Endothelial cell of umbilical vein (primary cell): Measurements from ENCODE around the gene SKAP1. TPM values are rescaled to one million over a fixed set of nuclear protein-coding genes. Genes with fewer than 3 reads are reported as not detected.

Source experiments
- BruUV-seq: library from RNA; stranded (reverse); fragments of 400-500 nt; replicated peaks from 2 replicates; lab custom pipeline; 2021; lab: Mats Ljungman, UMichigan
- CTCF ChIA-PET: fragments of 300-600, 350-600 bp; sonication (Branson Sonifier 250); formaldehyde crosslinking; loops from one replicate; lab custom pipeline; 2021; ENCODE audit warnings: antibody characterized with exemption, inconsistent platforms; lab: Charles Lee
- POLR2A ChIA-PET: fragments of 300-600, 350-600 bp; sonication (Branson Sonifier 250); formaldehyde crosslinking; loops from one replicate; lab custom pipeline; 2021; ENCODE audit warnings: antibody characterized with exemption, inconsistent platforms; lab: Charles Lee
- DNase-seq: peaks from one replicate; pipeline ENCODE4 v3.0.0-alpha.2; 2011; ENCODE audit warnings: low read depth, low spot score
- FAIRE-seq: peaks from 2 replicates; lab custom pipeline; 2011; peaks lifted over from hg19 to GRCh38; lab: Jason Lieb, UNC
- H2AFZ ChIP-seq: 2 replicates; pipeline ENCODE4 v1.6.0; 2012; ENCODE audit warnings: low read depth, low read length, control low read depth, inconsistent platforms
- H3K27ac ChIP-seq: 2 replicates; pipeline ENCODE4 v1.5.1; 2011; ENCODE audit warnings: low read depth, mild to moderate bottlenecking, control low read depth, low read length, moderate library complexity; ENCODE audit not compliant: insufficient read depth
- H3K27me3 ChIP-seq, 2 experiments: 2 replicates each; pipeline versions ENCODE4 v1.6.0 to v1.6.1; 2011; ENCODE audit warnings: low read length in 2 of 2, mixed read lengths in 1 of 2; ENCODE audit not compliant: control insufficient read depth in 2 of 2, insufficient read depth in 2 of 2
- H3K36me3 ChIP-seq, 2 experiments: 2 replicates in 1 of 2; 3 replicates in 1 of 2; pipeline ENCODE4 v1.5.1; 2011; ENCODE audit warnings: low read length in 2 of 2, mild to moderate bottlenecking in 1 of 2, moderate library complexity in 1 of 2; ENCODE audit not compliant: control insufficient read depth in 2 of 2, insufficient read depth in 2 of 2; ENCODE audit errors: extremely low read depth in 1 of 2
- H3K4me1 ChIP-seq: 3 replicates; pipeline ENCODE4 v1.5.1; 2011; ENCODE audit warnings: mild to moderate bottlenecking, low read length; ENCODE audit not compliant: control insufficient read depth, insufficient read depth; ENCODE audit errors: extremely low read depth
- H3K4me2 ChIP-seq: 2 replicates; pipeline ENCODE4 v1.6.1; 2011; ENCODE audit warnings: low read length, control low read depth, mixed read lengths; ENCODE audit not compliant: insufficient read depth
- H3K4me3 ChIP-seq, 3 experiments: fragments of 200-600 bp in 1 of 3; sonication (generic), shearing (Covaris generic) in 1 of 3; replicated peaks in 1 of 3; 2 replicates each; pipeline ENCODE4 v1.5.1; 2011 to 2016; ENCODE audit warnings: control low read depth in 3 of 3, low read length in 3 of 3, mild to moderate bottlenecking in 2 of 3, inconsistent platforms in 1 of 3, low read depth in 1 of 3, moderate library complexity in 1 of 3; ENCODE audit not compliant: insufficient read depth in 1 of 3
- H3K79me2 ChIP-seq: 2 replicates; pipeline ENCODE4 v1.6.0; 2012; ENCODE audit warnings: low read length, inconsistent platforms; ENCODE audit not compliant: control insufficient read depth, insufficient read depth
- H3K9ac ChIP-seq: replicated peaks from 2 replicates; pipeline ENCODE3; 2011; ENCODE audit warnings: low read length, control low read depth; ENCODE audit not compliant: insufficient read depth; ENCODE audit errors: extremely low read depth
- H3K9me1 ChIP-seq: replicated peaks from 3 replicates; pipeline ENCODE4 v1.6.0; 2011; ENCODE audit warnings: mild to moderate bottlenecking, low read length; ENCODE audit not compliant: control insufficient read depth, insufficient read depth; ENCODE audit errors: extremely low read depth
- H3K9me3 ChIP-seq: replicated peaks from 2 replicates; pipeline ENCODE4 v1.5.1; 2012; ENCODE audit warnings: low read length, inconsistent platforms; ENCODE audit not compliant: control insufficient read depth, insufficient read depth
- H4K20me1 ChIP-seq: replicated peaks from 2 replicates; pipeline ENCODE3; 2011; ENCODE audit warnings: mild to moderate bottlenecking, low read length; ENCODE audit not compliant: control insufficient read depth, insufficient read depth; ENCODE audit errors: extremely low read depth
- CTCF ChIP-seq, 2 donors: IDR thresholded peaks; 1 replicate in 1 of 2; 2 replicates in 1 of 2; pipeline ENCODE4 v1.5.1; 2011; ENCODE audit warnings: low read length in 2 of 2, mild to moderate bottlenecking in 2 of 2, moderate library complexity in 2 of 2, control low read depth in 1 of 2, inconsistent platforms in 1 of 2, low read depth in 1 of 2; ENCODE audit not compliant: insufficient read depth in 1 of 2; ENCODE audit errors: extremely low read depth in 1 of 2
- EZH2 ChIP-seq: IDR thresholded peaks from 2 replicates; pipeline ENCODE4 v1.6.1; 2012; ENCODE audit warnings: borderline replicate concordance, low read depth, mild to moderate bottlenecking, moderate library complexity, low read length, inconsistent platforms; ENCODE audit not compliant: severe bottlenecking
- FOS ChIP-seq: IDR thresholded peaks from 2 replicates; pipeline ENCODE4 v1.6.1; 2011; ENCODE audit warnings: mild to moderate bottlenecking, low read length, moderate library complexity, borderline replicate concordance; ENCODE audit not compliant: insufficient read depth
- GATA2 ChIP-seq: IDR thresholded peaks from 2 replicates; pipeline ENCODE4 v1.7.0; 2011; ENCODE audit warnings: low read depth, mild to moderate bottlenecking, moderate library complexity, mixed read lengths, low read length; ENCODE audit not compliant: insufficient read length, insufficient read depth
- JUN ChIP-seq: IDR thresholded peaks from 2 replicates; pipeline ENCODE4 v1.6.1; 2011; ENCODE audit warnings: borderline replicate concordance, low read depth; ENCODE audit not compliant: insufficient read length, insufficient read depth
- MAX ChIP-seq: IDR thresholded peaks from 2 replicates; pipeline ENCODE4 v1.6.1; 2011; ENCODE audit not compliant: insufficient read depth, insufficient read length
- MYC ChIP-seq: IDR thresholded peaks from one replicate; pipeline ENCODE4 v1.6.1; 2011; ENCODE audit warnings: mild to moderate bottlenecking, low read depth, low read length
- POLR2A ChIP-seq: IDR thresholded peaks from 2 replicates; pipeline ENCODE4 v1.6.1; 2012; ENCODE audit warnings: low read depth, mild to moderate bottlenecking, control low read depth, low read length
- POLR2AphosphoS5 ChIP-seq: IDR thresholded peaks from 2 replicates; pipeline ENCODE4 v1.6.1; 2012; ENCODE audit warnings: low read depth, mild to moderate bottlenecking, control low read depth, low read length, moderate library complexity; ENCODE audit not compliant: insufficient read depth
- dilution Hi-C: fragments of 300-500 bp; cut with MboI; formaldehyde crosslinking; loops from one replicate; pipeline ENCODE4 v1.15.0; 2019; ENCODE audit warnings: low sequenced_read_pairs; ENCODE audit not compliant: extremely low pct_ligation_motif_present
- intact Hi-C: fragments of 100-400 bp; cut with micrococcal nuclease; formaldehyde crosslinking; loops from one replicate; pipeline ENCODE4 v1.10.0; 2022
- polyA plus RNA-seq, 4 experiments: library from polyadenylated mRNA; depleted of rRNA in 3 of 4; stranded (reverse) in 3 of 4; unstranded in 1 of 4; fragments of >200 nt; gene quantifications; 2 replicates each; pipeline versions ENCODE4 v1.2.1 to v1.2.3, GENCODE V29; 2011 to 2012; ENCODE audit warnings: missing spikeins in 1 of 4
- total RNA-seq: library from RNA; stranded (reverse); gene quantifications from 2 replicates; pipeline ENCODE4 v1.2.3, GENCODE V29; 2021

The SKAP1 gene
- total and polyA plus RNA-seq, 2 donors (not counting 3 experiments of a cell fraction or from before 2014, with no cell fraction given): 0.75 TPM; not detected in 1

GRCh38 chr17:48101012-48101720 lies 328.8 kb downstream of the SKAP1 start, which contains the start of gene CBX1:
Gene CBX1 (minus strand): TSS chr17:48101478. CDS start chr17:48077004, 24,474 bp downstream.
- Histone ChIP-seq H3K27me3 (no peaks in the 10 kb centered on the region), H4K20me1 (peaks cover 3% of the 10 kb centered on the region), H3K4me1 (peaks cover 8% of the 10 kb centered on the region), H2AFZ (peak within 1 kb of the TSS; percentile 55), H3K27ac (peak within 1 kb of the TSS; percentile 58), H3K4me2 (peak within 1 kb of the TSS; percentile 99), H3K9me3 (no peaks in the 10 kb centered on the region), H3K9ac (peak within 1 kb of the TSS; percentile 76), H3K4me3 (peak within 1 kb of the TSS; percentile 60 to 91 (median 82)), H3K36me3 (no peaks in the 10 kb centered on the region), H3K9me1 (no peaks in the 10 kb centered on the region), H3K79me2 (peaks cover 47% of the 10 kb centered on the region)
- BruUV-seq: TSS peak; percentile 11
- intact Hi-C loops: loop anchor here (2.0 to 5.0 kb wide), 3 partner anchors 52 to 141 kb away; partner anchors contain the start of gene NFE2L1
- ChIA-PET CTCF (interaction anchor here (0.8 to 2.2 kb wide), 8 partner anchors 8 to 130 kb away, joined by 3 to 13 read pairs (median 4); partner anchors contain the start of gene CDK5RAP3), POLR2A (interaction anchor here (1.7 kb wide), 1 partner anchor 53 kb away, joined by 9 read pairs; the partner anchor contains the start of gene NFE2L1)
- peak; percentile 96 for DNase-seq
- dilution Hi-C loops: no loop called here
- FAIRE-seq: peak; percentile 80
- TF ChIP-seq POLR2AphosphoS5 (peak; percentile 76), EZH2 (no peak), POLR2A (peak; percentile 50), JUN (no peak)

GRCh38 chr17:48100591-48101011 lies 329.4 kb downstream of the SKAP1 start:
- Histone ChIP-seq H3K9me1 (no peaks in the 10 kb centered on the region), H3K36me3 (no peaks in the 10 kb centered on the region), H3K9ac (peak overlapping the region; percentile 76), H2AFZ (peak overlapping the region; percentile 55), H3K4me1 (peaks cover 8% of the 10 kb centered on the region), H3K27ac (peak overlapping the region; percentile 58), H3K9me3 (no peaks in the 10 kb centered on the region), H3K27me3 (no peaks in the 10 kb centered on the region), H3K4me2 (peak overlapping the region; percentile 99), H4K20me1 (peaks cover 3% of the 10 kb centered on the region), H3K79me2 (peaks cover 53% of the 10 kb centered on the region), H3K4me3 (peak overlapping the region; percentile 60 to 91 (median 82))
- no peak for DNase-seq
- POLR2A ChIA-PET: interaction anchor here (1.7 kb wide), 1 partner anchor 52 kb away, joined by 9 read pairs; the partner anchor contains the start of gene NFE2L1
- CTCF ChIA-PET: interaction anchor here (0.8 to 2.2 kb wide), 7 partner anchors 9 to 130 kb away, joined by 3 to 13 read pairs (median 3); partner anchors contain the start of gene CDK5RAP3
- dilution Hi-C loops: no loop called here
- no peak for TF ChIP-seq POLR2AphosphoS5
- no peak for TF ChIP-seq GATA2
- no peak for TF ChIP-seq MAX
- TF ChIP-seq FOS: no peak
- no peak for TF ChIP-seq MYC
- TF ChIP-seq JUN: no peak
- no peak for TF ChIP-seq CTCF (IDR thresholded peaks at IDR 0.05; ENCODE audit: extremely low read depth in 1 of 2, insufficient read depth in 1 of 2, low read depth in 1 of 2, low read length in 2 of 2)
- TF ChIP-seq EZH2: no peak
- TF ChIP-seq POLR2A: no peak
- intact Hi-C loops: loop anchor here (2.0 to 5.0 kb wide), 3 partner anchors 52 to 142 kb away; partner anchors contain the start of gene NFE2L1
- BruUV-seq: no TSS peak
- peak; percentile 40 for FAIRE-seq
